Breast epithelium (tissue), 4 donors: ENCODE results near the gene R3HDML. TPM values are rescaled to one million over a fixed set of nuclear protein-coding genes. Genes with fewer than 3 reads are reported as not detected.
"Not testable (repeated sequence)": the region's sequence is repeated elsewhere in the genome, so short reads cannot be mapped to it uniquely, and the experiment has no call there.

Source experiments
- DNase-seq, 2 donors: peaks; one replicate each; pipeline ENCODE4 v3.0.0-alpha.2; 2019; ENCODE audit warnings: low spot score in 2 of 2
- H3K27ac ChIP-seq, 2 donors: fragments of 200-600 bp; sonication (generic) in 1 of 2; one replicate each; pipeline ENCODE4 v1.5.1; 2016 to 2019; ENCODE audit warnings: mild to moderate bottlenecking in 1 of 2
- H3K27me3 ChIP-seq, 2 donors: fragments of 200-600 bp; sonication (generic) in 1 of 2; one replicate each; pipeline versions ENCODE4 v1.5.1 to v1.6.0; 2017 to 2019; ENCODE audit warnings: control low read depth in 1 of 2, mild to moderate bottlenecking in 1 of 2
- H3K36me3 ChIP-seq: fragments of 200-600 bp; one replicate; pipeline ENCODE4 v1.5.1; 2019
- H3K4me1 ChIP-seq, 2 donors: fragments of 200-600 bp; sonication (generic); one replicate each; pipeline ENCODE4 v1.5.1; 2016 to 2019; ENCODE audit warnings: control low read depth in 1 of 2
- H3K4me3 ChIP-seq, 3 donors: fragments of 200-600 bp; sonication (generic); 1 replicate in 2 of 3; 2 replicates in 1 of 3; pipeline ENCODE4 v1.5.1; 2016 to 2019; ENCODE audit warnings: mild to moderate bottlenecking in 3 of 3, moderate library complexity in 2 of 3
- H3K9me3 ChIP-seq, 2 donors: fragments of 200-600 bp; sonication (generic) in 1 of 2; one replicate each; pipeline ENCODE4 v1.5.1; 2016 to 2019; ENCODE audit warnings: control low read depth in 1 of 2
- POLR2A ChIP-seq: fragments of 450-650 bp; IDR thresholded peaks from one replicate; pipeline ENCODE4 v1.6.1; 2016; ENCODE audit warnings: antibody characterized with exemption, mild to moderate bottlenecking, moderate library complexity
- POLR2AphosphoS5 ChIP-seq, 3 donors: sonication (generic); formaldehyde crosslinking; IDR thresholded peaks; one replicate each; pipeline ENCODE4 v1.6.1; 2017; ENCODE audit warnings: antibody characterized with exemption in 3 of 3
- intact Hi-C: fragments of 100-400 bp; cut with DNase I; formaldehyde crosslinking; loops from one replicate; pipeline ENCODE4 v1.15.1; 2023; ENCODE audit warnings: low total_unique reads
- total RNA-seq, 3 donors: library from RNA; depleted of rRNA; stranded (reverse); fragments of >200 nt; gene quantifications; one replicate each; pipeline ENCODE4 v1.1.0, GENCODE V29; 2016
- TF ChIP-seq, protein P1 (sequence below), 3 donors: fragments of 450-650 bp; IDR thresholded peaks; one replicate each; pipeline ENCODE4 v1.5.1; 2016 to 2017; ENCODE audit warnings: antibody characterized with exemption in 3 of 3, mild to moderate bottlenecking in 3 of 3, moderate library complexity in 3 of 3

The R3HDML gene
- total RNA-seq, 3 donors from 2014 or later = not detected

DNA sequence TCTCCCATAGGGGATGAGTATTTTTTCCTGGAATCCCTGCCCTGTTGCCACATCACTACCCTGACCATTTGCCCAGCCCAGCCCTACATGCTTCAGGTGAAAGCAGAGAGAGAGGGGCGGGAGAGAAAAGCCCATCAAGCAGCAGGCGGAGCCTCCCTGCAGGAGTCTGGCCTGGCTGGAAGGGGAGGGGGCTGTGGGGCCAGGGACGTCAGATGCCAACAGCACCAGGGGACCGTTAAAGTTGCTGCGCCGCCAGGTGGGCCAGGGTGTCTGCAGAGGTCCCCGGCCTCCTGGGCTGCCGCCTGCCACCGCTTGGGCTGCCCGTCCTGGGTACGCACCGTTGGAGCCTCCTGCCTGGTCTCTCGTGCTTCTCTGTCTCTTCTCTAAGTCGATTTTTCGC, 757 bp upstream of the R3HDML start:
- intact Hi-C loops = no loop called here
- H3K36me3 ChIP-seq = no peaks in the 10 kb centered on the region
- DNase-seq = no peak
- H3K4me1 ChIP-seq = no peaks in the 10 kb centered on the region
- H3K9me3 ChIP-seq = no peaks in the 10 kb centered on the region
- no peak overlapping the region for H3K4me3 ChIP-seq
- no peak overlapping the region for H3K27ac ChIP-seq
- peaks cover 0 to 8% of the 10 kb centered on the region in 2 donors for H3K27me3 ChIP-seq
- no peak for TF ChIP-seq POLR2A
- TF ChIP-seq, protein P1, sequence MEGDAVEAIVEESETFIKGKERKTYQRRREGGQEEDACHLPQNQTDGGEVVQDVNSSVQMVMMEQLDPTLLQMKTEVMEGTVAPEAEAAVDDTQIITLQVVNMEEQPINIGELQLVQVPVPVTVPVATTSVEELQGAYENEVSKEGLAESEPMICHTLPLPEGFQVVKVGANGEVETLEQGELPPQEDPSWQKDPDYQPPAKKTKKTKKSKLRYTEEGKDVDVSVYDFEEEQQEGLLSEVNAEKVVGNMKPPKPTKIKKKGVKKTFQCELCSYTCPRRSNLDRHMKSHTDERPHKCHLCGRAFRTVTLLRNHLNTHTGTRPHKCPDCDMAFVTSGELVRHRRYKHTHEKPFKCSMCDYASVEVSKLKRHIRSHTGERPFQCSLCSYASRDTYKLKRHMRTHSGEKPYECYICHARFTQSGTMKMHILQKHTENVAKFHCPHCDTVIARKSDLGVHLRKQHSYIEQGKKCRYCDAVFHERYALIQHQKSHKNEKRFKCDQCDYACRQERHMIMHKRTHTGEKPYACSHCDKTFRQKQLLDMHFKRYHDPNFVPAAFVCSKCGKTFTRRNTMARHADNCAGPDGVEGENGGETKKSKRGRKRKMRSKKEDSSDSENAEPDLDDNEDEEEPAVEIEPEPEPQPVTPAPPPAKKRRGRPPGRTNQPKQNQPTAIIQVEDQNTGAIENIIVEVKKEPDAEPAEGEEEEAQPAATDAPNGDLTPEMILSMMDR (IDR thresholded peaks at IDR 0.05) = no peak
- no peak for TF ChIP-seq POLR2AphosphoS5 (IDR thresholded peaks at IDR 0.05)

DNA sequence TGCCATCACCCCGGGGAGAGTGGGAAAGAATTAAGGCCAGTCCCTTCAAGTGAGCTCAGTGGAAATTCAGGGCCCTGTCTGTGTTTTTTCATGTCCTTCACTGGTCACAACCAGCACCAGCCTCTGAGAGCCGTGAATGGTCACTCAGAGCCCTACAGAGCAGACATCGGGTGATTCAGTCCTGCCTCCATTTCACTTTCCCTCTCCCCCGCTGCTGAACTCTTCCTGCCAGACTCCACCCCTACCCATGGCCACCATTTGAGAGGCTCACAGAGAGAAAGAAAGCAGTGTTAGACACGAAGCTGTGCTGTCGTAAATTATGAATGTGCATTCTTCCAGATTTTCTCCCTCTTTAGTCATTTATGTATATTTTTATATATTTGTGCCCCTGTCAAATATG, 5.4 kb downstream of the R3HDML start:
- Histone ChIP-seq H3K27ac (no peak overlapping the region), H3K4me1 (no peaks in the 10 kb centered on the region), H3K27me3 (peaks cover 0 to 5% of the 10 kb centered on the region in 2 donors), H3K4me3 (no peak overlapping the region), H3K9me3 (no peaks in the 10 kb centered on the region), H3K36me3 (no peaks in the 10 kb centered on the region)
- TF ChIP-seq POLR2A = no peak
- TF ChIP-seq POLR2AphosphoS5 (IDR thresholded peaks at IDR 0.05) = no peak
- TF ChIP-seq, protein P1 (IDR thresholded peaks at IDR 0.05) = no peak
- intact Hi-C loops = no loop called here
- DNase-seq = no peak

DNA sequence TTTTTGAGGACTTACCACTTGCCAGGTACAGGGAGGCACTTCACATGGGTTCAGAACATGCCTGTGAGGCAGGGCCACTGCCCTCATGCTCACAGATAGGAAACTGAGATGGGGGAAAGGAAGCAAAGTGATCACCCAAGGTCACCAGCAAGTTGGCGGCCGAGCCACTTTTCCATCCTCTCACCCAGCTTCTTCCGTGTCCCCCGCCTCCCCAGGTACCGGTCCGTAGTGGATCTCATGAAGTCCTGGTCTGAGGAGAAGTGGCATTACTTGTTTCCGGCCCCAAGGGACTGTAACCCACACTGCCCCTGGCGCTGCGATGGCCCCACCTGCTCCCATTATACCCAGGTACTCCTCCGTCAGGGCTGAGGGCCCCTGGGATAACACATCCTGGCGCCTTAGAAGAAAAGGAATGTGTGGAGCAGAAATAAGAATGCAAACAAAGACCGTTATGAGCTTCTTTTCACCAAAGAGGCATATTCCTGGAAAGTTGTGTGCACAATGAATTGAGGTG, 6.4 kb downstream of the R3HDML start:
- TF ChIP-seq POLR2A = no peak
- DNase-seq = no peak
- H3K27me3 ChIP-seq = no peaks in the 10 kb centered on the region
- H3K36me3 ChIP-seq = no peaks in the 10 kb centered on the region
- intact Hi-C loops = no loop called here
- no peaks in the 10 kb centered on the region for H3K9me3 ChIP-seq
- H3K4me3 ChIP-seq = no peak overlapping the region
- no peaks in the 10 kb centered on the region for H3K4me1 ChIP-seq
- H3K27ac ChIP-seq = no peak overlapping the region

DNA sequence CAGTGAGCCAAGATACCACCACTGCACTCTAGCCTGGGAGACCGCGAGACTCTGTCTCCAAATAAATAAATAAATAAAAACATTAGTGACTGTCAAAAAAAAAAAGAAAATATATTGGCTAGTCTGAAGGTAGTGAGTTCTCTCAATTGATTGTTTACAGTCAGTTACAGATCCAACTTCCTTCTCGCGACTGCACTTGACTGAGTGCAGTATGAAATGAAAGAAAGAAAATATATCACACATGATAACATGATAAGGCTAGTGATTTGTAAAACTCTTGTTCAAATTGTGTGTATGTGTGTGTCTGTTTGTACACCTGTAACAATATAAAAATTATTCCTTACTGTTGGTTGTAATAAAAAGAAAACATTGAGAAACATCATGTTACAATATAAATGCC, 7.9 kb downstream of the R3HDML start:
- no peaks in the 10 kb centered on the region for H3K9me3 ChIP-seq
- H3K36me3 ChIP-seq = no peaks in the 10 kb centered on the region
- DNase-seq = no peak
- TF ChIP-seq POLR2AphosphoS5 (IDR thresholded peaks at IDR 0.05) (no peak), POLR2A (no peak)
- TF ChIP-seq, protein P1 (IDR thresholded peaks at IDR 0.05) = no peak
- no peaks in the 10 kb centered on the region for H3K4me1 ChIP-seq
- no peak overlapping the region for H3K4me3 ChIP-seq
- H3K27ac ChIP-seq = no peak overlapping the region
- intact Hi-C loops = no loop called here
- no peaks in the 10 kb centered on the region for H3K27me3 ChIP-seq

DNA sequence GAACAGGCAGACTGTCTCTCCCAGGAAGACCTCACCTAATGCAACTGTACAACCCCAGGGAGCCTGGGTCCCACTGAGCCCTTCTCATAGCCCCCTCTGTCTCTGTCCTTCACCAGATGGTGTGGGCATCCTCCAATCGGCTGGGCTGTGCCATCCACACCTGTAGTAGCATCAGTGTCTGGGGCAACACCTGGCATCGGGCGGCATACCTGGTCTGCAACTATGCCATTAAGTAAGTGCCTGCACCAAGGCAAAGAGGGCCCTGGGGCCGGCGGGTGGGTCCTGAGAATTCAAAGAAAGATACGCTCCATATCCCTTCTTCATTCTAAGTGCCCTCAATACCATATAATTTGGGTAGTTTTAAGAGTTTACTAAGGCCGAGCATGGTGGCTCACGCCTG, 8.3 kb downstream of the R3HDML start:
- intact Hi-C loops = no loop called here
- TF ChIP-seq, protein P1 (IDR thresholded peaks at IDR 0.05) = no peak
- no peak for TF ChIP-seq POLR2AphosphoS5 (IDR thresholded peaks at IDR 0.05)
- TF ChIP-seq POLR2A = no peak
- H3K27ac ChIP-seq = no peak overlapping the region
- no peaks in the 10 kb centered on the region for H3K4me1 ChIP-seq
- H3K27me3 ChIP-seq = no peaks in the 10 kb centered on the region
- H3K4me3 ChIP-seq = no peak overlapping the region
- DNase-seq = no peak
- H3K36me3 ChIP-seq = no peaks in the 10 kb centered on the region
- no peaks in the 10 kb centered on the region for H3K9me3 ChIP-seq

DNA sequence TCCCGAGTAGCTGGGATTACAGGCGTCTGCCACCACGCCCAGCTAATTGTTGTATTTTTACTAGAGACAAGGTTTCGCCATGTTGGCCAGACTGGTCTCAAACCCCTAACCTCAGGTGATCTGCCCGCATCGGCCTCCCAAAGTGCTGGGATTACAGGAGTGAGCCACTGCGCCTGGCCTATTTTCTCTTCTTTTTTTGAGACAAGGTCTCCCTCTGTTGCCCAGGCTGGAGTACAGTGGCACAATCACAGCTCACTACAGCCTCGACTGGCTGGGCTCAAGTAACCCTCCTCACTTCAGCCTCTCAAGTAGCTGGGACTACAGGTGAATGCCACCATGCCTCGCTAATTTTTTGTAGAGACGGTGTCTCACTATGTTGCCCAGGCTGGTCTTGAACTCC, 9.1 kb downstream of the R3HDML start:
- H3K36me3 ChIP-seq, H3K27me3 ChIP-seq, H3K27ac ChIP-seq, H3K9me3 ChIP-seq, intact Hi-C loops, DNase-seq, H3K4me3 ChIP-seq, H3K4me1 ChIP-seq: not testable (repeated sequence)
